ENCODE measurements around the gene P4HA2.

- TF ChIP-seq CTCF (IDR thresholded peaks at IDR 0.05; ENCODE audit: poor library complexity) (no peak), EZH2 (IDR thresholded peaks at IDR 0.05; ENCODE audit: borderline replicate concordance) (no peak)
Measured at GRCh38 chr5:132274050-132274792, 46.6 kb upstream of the P4HA2 start.
